Measurements from ENCODE around the gene SENP1. TPM values are rescaled to one million over a fixed set of nuclear protein-coding genes. Genes with fewer than 3 reads are reported as not detected.

Gene SENP1
- total RNA-seq, 6 donors from 2014 or later = 6.3 to 27.3 (median 13.5) TPM

DNA sequence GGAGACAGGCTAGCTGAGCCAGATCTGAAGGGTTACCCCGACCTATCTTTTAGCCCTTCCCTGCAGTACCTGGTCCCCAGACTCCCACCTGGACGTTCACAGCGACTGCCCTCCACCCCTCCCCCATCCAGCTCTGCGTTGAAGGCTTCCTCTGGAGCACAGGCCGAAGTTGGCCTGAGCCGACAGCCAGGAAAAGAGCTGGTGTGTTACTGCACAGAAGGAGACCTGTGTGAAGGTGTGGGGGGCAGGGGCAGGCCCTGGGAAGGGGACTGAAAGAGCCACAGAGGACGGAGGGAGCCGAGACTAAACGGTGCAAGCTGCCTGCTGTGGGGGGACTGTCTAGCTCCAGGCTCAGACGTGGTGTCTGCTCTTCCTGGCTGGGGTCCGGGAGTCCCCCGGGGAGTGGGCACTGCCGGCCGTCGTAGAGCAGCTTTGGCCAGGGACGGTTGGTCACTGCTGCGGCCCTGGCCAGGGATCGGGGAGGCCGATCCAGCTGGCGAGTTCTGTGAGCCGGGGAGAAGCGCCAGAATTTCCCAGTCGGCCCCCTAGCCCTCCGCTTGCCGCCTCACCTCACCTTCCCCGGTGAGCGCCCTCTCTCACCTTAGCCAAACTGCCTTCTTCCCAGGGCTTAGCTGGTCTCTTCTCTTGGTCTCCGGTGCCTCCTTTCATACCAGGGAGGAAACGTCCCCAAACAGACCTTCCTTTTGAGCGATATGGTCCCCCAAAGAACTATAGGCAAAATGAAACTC is 100.7 kb downstream of the SENP1 start:
- Histone ChIP-seq H3K27ac (no peak overlapping the region), H3K36me3 (no peaks in the 10 kb centered on the region), H3K27me3 (peaks cover 0 to 45% (median 35%) of the 10 kb centered on the region in 4 donors), H3K9me3 (no peaks in the 10 kb centered on the region), H3K4me1 (peaks cover 41 to 47% (median 44%) of the 10 kb centered on the region in 4 donors), H3K4me3 (peak overlapping the region in 1 of 4 donors; percentile 42)
- DNase-seq (peak in 1 of 2 donors; percentile 41), ATAC-seq (ENCODE audit: low FRiP score in 2 of 2) (no peak)
- WGBS, 2 donors = 32 to 35% methylated on average over 17 to 20 of the region's 30 CpGs
- TF ChIP-seq POLR2AphosphoS5 (IDR thresholded peaks at IDR 0.05) (no peak), POLR2A (IDR thresholded peaks at IDR 0.05) (no peak), EP300 (IDR thresholded peaks at IDR 0.05) (no peak)
- TF ChIP-seq, protein P1, sequence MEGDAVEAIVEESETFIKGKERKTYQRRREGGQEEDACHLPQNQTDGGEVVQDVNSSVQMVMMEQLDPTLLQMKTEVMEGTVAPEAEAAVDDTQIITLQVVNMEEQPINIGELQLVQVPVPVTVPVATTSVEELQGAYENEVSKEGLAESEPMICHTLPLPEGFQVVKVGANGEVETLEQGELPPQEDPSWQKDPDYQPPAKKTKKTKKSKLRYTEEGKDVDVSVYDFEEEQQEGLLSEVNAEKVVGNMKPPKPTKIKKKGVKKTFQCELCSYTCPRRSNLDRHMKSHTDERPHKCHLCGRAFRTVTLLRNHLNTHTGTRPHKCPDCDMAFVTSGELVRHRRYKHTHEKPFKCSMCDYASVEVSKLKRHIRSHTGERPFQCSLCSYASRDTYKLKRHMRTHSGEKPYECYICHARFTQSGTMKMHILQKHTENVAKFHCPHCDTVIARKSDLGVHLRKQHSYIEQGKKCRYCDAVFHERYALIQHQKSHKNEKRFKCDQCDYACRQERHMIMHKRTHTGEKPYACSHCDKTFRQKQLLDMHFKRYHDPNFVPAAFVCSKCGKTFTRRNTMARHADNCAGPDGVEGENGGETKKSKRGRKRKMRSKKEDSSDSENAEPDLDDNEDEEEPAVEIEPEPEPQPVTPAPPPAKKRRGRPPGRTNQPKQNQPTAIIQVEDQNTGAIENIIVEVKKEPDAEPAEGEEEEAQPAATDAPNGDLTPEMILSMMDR (IDR thresholded peaks at IDR 0.05) = no peak

DNA sequence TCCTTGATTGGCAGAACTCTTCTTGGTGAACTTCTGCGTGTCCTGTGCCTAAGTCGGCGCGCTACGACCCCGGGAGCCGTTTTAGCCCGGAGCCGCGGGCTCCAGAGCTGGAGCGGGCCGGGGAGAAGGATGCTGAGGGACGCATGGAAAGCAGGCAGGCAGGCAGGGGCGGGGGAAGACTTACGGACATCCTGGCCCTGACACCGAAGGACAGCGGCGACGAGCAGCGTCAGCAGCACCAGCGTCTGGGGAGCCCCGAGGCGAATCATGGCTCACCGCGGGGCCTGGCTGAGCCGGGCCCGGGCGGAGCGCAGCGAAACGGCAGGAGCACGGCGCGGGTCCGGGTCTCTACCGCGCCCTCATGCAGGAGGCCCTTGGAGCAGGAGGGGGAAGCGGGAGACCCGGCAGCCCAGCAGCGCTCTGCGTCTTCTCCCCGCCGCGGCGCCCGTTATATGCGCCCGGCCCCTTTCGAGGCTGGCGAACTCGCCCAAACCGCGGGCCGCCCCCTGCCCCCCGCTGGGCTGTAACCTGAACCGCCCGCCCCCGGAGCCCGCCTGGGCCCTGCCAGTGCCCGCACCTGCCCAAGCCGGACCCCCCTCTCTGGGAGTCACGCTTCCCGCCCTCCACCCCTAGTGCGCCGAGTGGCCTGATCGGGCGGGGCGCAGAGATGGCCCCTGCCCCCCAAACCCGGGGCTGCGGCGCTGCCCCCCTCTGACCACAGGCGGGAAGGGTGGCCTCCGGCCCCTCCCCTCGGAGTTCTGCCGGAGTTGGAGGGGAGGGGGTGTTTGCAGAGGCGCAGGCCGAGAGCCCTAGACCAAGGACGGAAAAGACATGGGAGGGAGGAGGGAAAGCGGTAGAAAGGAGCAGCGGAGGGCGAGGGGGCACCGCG is 101.6 kb downstream of the SENP1 start, which contains the start of gene COL2A1:
Gene COL2A1 (minus strand): TSS at position 424 of the 889 bp plus-strand sequence. CDS start 155 bp downstream, at position 269.
- Histone ChIP-seq H3K9me3 (no peaks in the 10 kb centered on the region), H3K27ac (no peak within 1 kb of the TSS), H3K36me3 (no peaks in the 10 kb centered on the region), H3K4me3 (peak within 1 kb of the TSS in 3 of 4 donors; percentile 13 to 51 (median 42)), H3K27me3 (peaks cover 0 to 45% (median 35%) of the 10 kb centered on the region in 4 donors), H3K4me1 (peaks cover 41 to 47% (median 44%) of the 10 kb centered on the region in 4 donors)
- WGBS, 2 donors = 1 to 4% methylated on average over 18 to 37 of the region's 83 CpGs
- peak in 1 of 2 donors; percentile 41 for ATAC-seq (ENCODE audit: low FRiP score in 2 of 2)
- DNase-seq = peak in 1 of 2 donors; percentile 84
- TF ChIP-seq POLR2AphosphoS5 (IDR thresholded peaks at IDR 0.05) (no peak), EP300 (IDR thresholded peaks at IDR 0.05) (no peak), POLR2A (IDR thresholded peaks at IDR 0.05) (no peak)
- TF ChIP-seq, protein P1 (IDR thresholded peaks at IDR 0.05) = no peak

- DNase-seq (no peak), ATAC-seq (ENCODE audit: low FRiP score in 2 of 2) (no peak)
- Histone ChIP-seq H3K36me3 (no peaks in the 10 kb centered on the region), H3K4me1 (peaks cover 41 to 47% (median 44%) of the 10 kb centered on the region in 4 donors), H3K27ac (no peak overlapping the region), H3K9me3 (no peaks in the 10 kb centered on the region), H3K4me3 (peak overlapping the region in 3 of 4 donors; percentile 13 to 51 (median 42)), H3K27me3 (peaks cover 0 to 45% (median 35%) of the 10 kb centered on the region in 4 donors)
- TF ChIP-seq EP300 (IDR thresholded peaks at IDR 0.05) = no peak
- whole genome bisulfite sequencing, 2 donors = 4% methylated on average over 27 to 38 of the region's 38 CpGs
Observed at GRCh38 chr12:48003226-48004052, 102.4 kb downstream of the SENP1 start.

GRCh38 chr12:48002773-48003218 is 103.1 kb downstream of the SENP1 start:
- no peaks in the 10 kb centered on the region for H3K9me3 ChIP-seq
- TF ChIP-seq POLR2AphosphoS5 (IDR thresholded peaks at IDR 0.05) (no peak), POLR2A (IDR thresholded peaks at IDR 0.05) (no peak), EP300 (IDR thresholded peaks at IDR 0.05) (no peak)
- peaks cover 0 to 45% (median 35%) of the 10 kb centered on the region in 4 donors for H3K27me3 ChIP-seq
- no peaks in the 10 kb centered on the region for H3K36me3 ChIP-seq
- peak; percentile 62 to 72 for ATAC-seq (ENCODE audit: low FRiP score in 2 of 2)
- peak in 1 of 2 donors; percentile 87 for DNase-seq
- H3K4me3 ChIP-seq = peak overlapping the region in 2 of 4 donors; percentile 46 to 51
- H3K27ac ChIP-seq = no peak overlapping the region
- 2% methylated on average over 13 to 24 of the region's 26 CpGs for WGBS, 2 donors
- peaks cover 41 to 47% (median 44%) of the 10 kb centered on the region in 4 donors for H3K4me1 ChIP-seq

GRCh38 chr12:48002414-48002730 is 103.5 kb downstream of the SENP1 start:
- H3K27ac ChIP-seq = no peak overlapping the region
- TF ChIP-seq, protein P1 (IDR thresholded peaks at IDR 0.05) = no peak
- no peak for TF ChIP-seq POLR2A (IDR thresholded peaks at IDR 0.05)
- TF ChIP-seq EP300 (IDR thresholded peaks at IDR 0.05) = no peak
- no peak for TF ChIP-seq POLR2AphosphoS5 (IDR thresholded peaks at IDR 0.05)
- DNase-seq = no peak
- 7 to 8% methylated on average over 13 of the region's 13 CpGs for WGBS, 2 donors
- peaks cover 0 to 45% (median 35%) of the 10 kb centered on the region in 4 donors for H3K27me3 ChIP-seq
- no peak for ATAC-seq (ENCODE audit: low FRiP score in 2 of 2)
- no peaks in the 10 kb centered on the region for H3K36me3 ChIP-seq
- no peaks in the 10 kb centered on the region for H3K9me3 ChIP-seq
- H3K4me1 ChIP-seq = peaks cover 41 to 47% (median 44%) of the 10 kb centered on the region in 4 donors
- peak overlapping the region in 2 of 4 donors; percentile 46 to 51 for H3K4me3 ChIP-seq
